IPS-18a (cell line): ENCODE results near the gene TMEM260.
"Not testable (repeated sequence)": the region's sequence is repeated elsewhere in the genome, so short reads cannot be mapped to it uniquely, and the experiment has no call there.

Source experiments
- H3K27ac ChIP-seq: one replicate; pipeline ENCODE4 v1.5.1; 2013; ENCODE audit warnings: low read length
- H3K27me3 ChIP-seq: one replicate; pipeline ENCODE4 v1.6.1; 2013; ENCODE audit warnings: mild to moderate bottlenecking, low read length; ENCODE audit not compliant: control insufficient read depth, insufficient read depth
- H3K36me3 ChIP-seq: one replicate; pipeline ENCODE4 v1.6.1; 2013; ENCODE audit warnings: low read depth, low read length; ENCODE audit not compliant: control insufficient read depth
- H3K4me1 ChIP-seq: one replicate; pipeline ENCODE4 v1.6.1; 2013; ENCODE audit warnings: low read depth, low read length; ENCODE audit not compliant: control insufficient read depth
- H3K4me3 ChIP-seq: one replicate; pipeline ENCODE4 v1.5.1; 2013; ENCODE audit warnings: low read length
- H3K9ac ChIP-seq: one replicate; pipeline ENCODE4 v1.6.1; 2013; ENCODE audit warnings: mild to moderate bottlenecking, low read length, moderate library complexity
- H3K9me3 ChIP-seq: one replicate; pipeline ENCODE4 v1.6.1; 2013; ENCODE audit warnings: low read depth, low read length; ENCODE audit not compliant: control insufficient read depth

TMEM260 gene

DNA sequence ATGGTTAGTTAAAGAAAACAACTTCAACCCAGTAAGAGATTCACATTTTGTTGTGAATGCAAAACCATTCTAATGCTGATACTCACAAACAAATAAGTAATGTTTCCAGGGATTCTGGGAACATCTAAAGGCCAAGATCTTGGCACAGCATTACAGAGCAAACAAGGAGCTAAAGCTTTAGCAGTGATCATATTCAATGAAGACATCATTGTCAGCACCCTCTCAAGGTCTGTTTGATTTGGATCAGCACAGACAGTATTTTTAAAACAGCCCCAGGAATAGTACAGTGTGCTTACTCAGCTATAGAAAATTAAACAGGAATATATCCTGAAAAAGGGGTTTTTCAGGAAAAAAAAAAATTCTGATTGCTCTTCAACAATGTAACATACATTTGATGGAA lies 71.4 kb downstream of the TMEM260 start:
- H3K36me3 ChIP-seq, result no peaks in the 10 kb centered on the region
- no peak overlapping the region for H3K4me3 ChIP-seq
- H3K9ac ChIP-seq, result no peak overlapping the region
- H3K9me3 ChIP-seq, result no peaks in the 10 kb centered on the region
- no peak overlapping the region for H3K27ac ChIP-seq
- H3K4me1 ChIP-seq, result peaks cover 14% of the 10 kb centered on the region
- H3K27me3 ChIP-seq, result peaks cover 42% of the 10 kb centered on the region

DNA sequence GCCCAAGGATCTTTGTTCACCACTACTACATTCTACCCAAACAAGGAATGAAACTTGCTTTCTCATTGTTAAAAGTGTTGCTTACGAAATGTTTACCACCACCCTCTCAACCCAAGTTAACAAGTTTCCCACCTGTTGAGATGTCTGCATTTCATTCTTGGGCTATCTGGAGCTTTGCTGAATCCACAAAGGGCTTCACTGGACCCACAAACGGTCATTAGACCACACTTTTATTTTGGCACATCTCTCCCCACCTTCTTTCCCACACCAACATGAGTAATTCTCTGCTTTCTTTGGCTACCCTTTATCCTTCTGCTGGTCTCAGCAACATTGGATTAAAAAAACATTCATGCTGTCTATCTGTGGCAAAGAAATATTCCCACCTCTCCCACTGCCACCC lies 78.0 kb downstream of the TMEM260 start:
- Histone ChIP-seq H3K36me3 (no peaks in the 10 kb centered on the region), H3K27me3 (peaks cover 43% of the 10 kb centered on the region), H3K9me3 (no peaks in the 10 kb centered on the region), H3K9ac (no peak overlapping the region), H3K4me1 (peaks cover 15% of the 10 kb centered on the region), H3K4me3 (no peak overlapping the region), H3K27ac (no peak overlapping the region)

DNA sequence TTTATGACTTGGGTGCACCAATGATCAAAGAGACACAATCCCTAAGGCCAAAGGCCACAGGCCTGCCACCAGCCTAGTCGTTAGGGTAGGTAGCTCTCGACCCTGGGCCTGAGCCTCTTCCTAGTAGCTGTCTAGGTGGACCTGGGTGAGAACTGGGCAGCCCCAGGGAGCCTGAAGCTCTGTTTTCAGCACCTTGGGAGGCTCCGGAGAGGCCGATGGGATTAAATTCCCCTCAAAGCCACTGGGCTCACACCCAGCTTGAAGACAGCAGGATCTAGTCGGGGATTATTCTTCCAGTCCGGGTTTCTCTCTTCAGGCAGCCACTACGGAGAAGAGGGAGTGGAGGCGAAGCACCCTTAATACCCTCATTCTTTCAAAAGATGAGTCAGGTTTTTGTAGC lies 79.8 kb downstream of the TMEM260 start:
- no peak overlapping the region for H3K4me3 ChIP-seq
- H3K4me1 ChIP-seq, result peaks cover 15% of the 10 kb centered on the region
- H3K27me3 ChIP-seq, result peaks cover 47% of the 10 kb centered on the region
- no peaks in the 10 kb centered on the region for H3K36me3 ChIP-seq
- no peak overlapping the region for H3K9ac ChIP-seq
- H3K9me3 ChIP-seq, result no peaks in the 10 kb centered on the region
- H3K27ac ChIP-seq, result no peak overlapping the region

DNA sequence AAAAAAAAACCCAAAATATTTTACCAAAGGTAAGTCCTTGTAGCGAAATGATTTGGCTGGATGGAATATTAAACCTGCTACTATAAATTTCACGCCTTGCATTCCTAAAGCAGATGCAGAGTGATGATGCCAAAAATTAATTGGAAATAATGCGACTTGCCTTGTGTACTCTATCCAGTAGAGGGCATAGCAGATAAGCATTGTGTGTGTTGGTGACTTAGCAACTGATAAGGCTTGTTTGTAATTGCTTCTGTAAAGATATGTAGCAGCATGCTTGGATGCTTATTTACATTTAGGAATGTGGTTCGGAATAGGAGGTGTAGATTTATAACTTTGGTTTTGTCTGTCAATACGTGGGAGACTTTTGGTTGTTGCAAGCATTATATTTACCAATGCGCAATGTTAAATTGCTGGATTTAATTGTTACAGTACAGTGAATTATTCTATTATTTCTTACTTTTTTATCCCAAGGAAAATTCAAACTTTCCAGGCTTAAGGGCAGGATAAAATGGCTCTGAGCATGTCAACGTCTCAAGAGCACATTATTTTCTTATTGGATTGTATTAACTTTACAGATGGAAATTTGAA lies 80.5 kb downstream of the TMEM260 start:
- H3K4me3 ChIP-seq, result no peak overlapping the region
- no peak overlapping the region for H3K27ac ChIP-seq

DNA sequence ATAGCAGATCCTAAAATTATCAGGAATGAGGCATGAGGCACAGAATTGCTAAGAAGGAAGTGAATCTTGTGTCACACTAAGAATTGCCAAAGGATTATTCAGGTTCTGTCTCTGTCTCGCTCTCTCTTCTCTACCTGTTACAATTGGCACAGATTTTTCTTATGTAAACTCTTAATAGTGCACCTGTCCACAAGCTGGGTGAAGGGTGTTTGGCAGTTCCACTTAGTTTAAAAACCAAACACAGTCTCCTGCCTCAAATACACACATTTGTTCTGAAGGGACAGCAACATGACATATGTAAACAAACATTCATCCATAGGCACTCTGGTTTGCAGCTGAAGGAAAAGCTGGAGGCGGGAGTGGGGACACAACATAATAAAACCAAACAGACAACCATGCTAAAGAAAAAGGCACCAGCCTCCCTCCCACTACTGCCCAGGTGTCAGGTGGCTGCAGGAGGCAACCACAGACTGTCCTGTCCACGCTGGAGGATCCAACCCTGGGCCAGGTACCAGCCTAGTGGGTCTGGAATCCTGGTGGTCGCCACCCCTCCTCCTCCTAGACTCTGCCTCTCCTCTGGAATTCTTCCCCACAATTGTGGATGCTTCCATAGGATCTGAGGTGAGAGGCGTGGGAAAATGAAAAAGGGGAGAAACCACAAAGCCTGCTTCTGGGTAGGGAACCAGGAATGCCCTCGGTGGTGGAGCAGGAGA lies 81.2 kb downstream of the TMEM260 start:
- H3K4me1 ChIP-seq, result peaks cover 15% of the 10 kb centered on the region

More for the DNA sequence above, 80.5 kb downstream of the TMEM260 start:
- peaks cover 15% of the 10 kb centered on the region for H3K4me1 ChIP-seq
- H3K27me3 ChIP-seq, result peaks cover 47% of the 10 kb centered on the region
- no peak overlapping the region for H3K9ac ChIP-seq
- H3K36me3 ChIP-seq, result no peaks in the 10 kb centered on the region
- no peaks in the 10 kb centered on the region for H3K9me3 ChIP-seq

DNA sequence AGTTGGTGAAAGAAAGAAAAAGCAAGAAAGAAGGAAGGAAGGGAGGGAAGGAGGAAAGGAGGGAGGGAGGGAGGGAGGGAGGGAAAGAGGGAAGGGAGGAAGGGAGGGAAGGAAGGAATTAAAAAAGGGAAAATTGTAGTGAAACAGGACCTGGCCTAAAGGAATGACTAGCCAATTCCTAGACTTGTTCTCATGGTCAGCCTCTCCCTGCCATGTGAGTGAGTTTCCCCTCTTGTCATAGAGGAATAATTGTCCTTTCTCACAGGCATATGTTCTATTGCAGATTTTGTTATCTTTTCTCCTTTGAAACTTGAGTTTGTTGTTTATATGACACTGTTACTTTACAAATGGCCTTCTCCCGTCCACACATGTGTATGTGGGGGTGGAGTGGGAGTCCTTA lies 81.9 kb downstream of the TMEM260 start:
- H3K27ac ChIP-seq, result no peak overlapping the region
- H3K4me3 ChIP-seq, result no peak overlapping the region
- H3K36me3 ChIP-seq, result no peaks in the 10 kb centered on the region
- H3K9ac ChIP-seq, result no peak overlapping the region
- H3K4me1 ChIP-seq, result peaks cover 15% of the 10 kb centered on the region
- H3K27me3 ChIP-seq, result peaks cover 43% of the 10 kb centered on the region
- H3K9me3 ChIP-seq, result no peaks in the 10 kb centered on the region

More for the DNA sequence above, 81.2 kb downstream of the TMEM260 start:
- no peak overlapping the region for H3K27ac ChIP-seq
- H3K9me3 ChIP-seq, result no peaks in the 10 kb centered on the region
- no peak overlapping the region for H3K9ac ChIP-seq
- no peak overlapping the region for H3K4me3 ChIP-seq
- H3K36me3 ChIP-seq, result no peaks in the 10 kb centered on the region
- H3K27me3 ChIP-seq, result peaks cover 43% of the 10 kb centered on the region

DNA sequence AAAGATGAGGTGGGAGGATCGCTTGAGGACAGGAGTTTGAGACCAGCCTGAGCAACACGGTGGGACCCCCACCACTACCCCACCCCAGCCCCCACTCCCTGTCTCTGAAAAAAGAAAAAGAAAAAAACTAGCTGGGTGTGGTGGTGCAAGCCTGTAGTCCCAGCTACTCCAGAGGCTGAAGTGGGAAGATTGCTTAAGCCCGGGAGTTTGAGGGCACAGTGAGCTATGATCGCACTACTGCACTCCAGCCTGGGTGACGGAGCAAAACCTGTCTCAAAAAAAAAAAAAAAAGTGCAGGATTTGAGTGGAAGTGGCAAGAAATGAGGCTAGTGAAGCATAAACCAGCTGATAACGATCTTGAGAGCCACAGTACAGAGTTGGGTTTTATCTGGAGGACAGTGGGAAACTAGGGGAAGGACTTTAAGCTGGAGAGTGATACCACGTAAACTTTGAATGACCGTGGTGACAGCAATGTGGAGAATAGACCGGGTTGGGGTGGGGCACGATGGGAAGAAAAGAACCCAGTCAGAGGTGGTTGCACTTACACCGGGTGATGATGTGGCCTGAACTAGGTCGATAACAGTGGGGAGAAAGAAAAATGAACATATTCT lies 85.3 kb downstream of the TMEM260 start:
- Histone ChIP-seq H3K9me3 (no peaks in the 10 kb centered on the region), H3K4me1 (peaks cover 12% of the 10 kb centered on the region), H3K27ac (no peak overlapping the region), H3K4me3 (no peak overlapping the region), H3K36me3 (no peaks in the 10 kb centered on the region), H3K27me3 (peaks cover 25% of the 10 kb centered on the region), H3K9ac (no peak overlapping the region)

DNA sequence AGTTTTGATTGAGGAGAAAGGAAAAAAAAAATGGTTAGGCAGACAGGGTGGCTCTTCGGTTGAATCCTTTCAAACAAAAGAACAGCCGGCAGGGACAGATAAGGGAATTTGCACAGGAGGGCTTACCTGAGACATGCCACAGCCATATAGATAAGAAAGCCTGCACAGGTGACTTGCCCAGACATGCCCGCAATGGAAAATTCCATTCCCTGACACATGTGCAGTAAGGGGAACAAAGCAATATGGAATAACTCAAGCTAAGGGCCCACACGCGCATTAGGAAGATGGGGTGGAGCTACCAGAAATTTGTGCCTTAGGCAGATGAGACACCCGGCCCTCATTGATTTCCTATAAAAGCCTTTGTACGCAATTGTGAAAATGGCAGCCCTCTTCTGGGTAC lies 86.7 kb downstream of the TMEM260 start:
- Histone ChIP-seq H3K36me3 (no peaks in the 10 kb centered on the region), H3K9me3 (no peaks in the 10 kb centered on the region), H3K4me3 (no peak overlapping the region), H3K27ac (no peak overlapping the region), H3K27me3 (peaks cover 17% of the 10 kb centered on the region), H3K9ac (no peak overlapping the region), H3K4me1 (no peaks in the 10 kb centered on the region)

DNA sequence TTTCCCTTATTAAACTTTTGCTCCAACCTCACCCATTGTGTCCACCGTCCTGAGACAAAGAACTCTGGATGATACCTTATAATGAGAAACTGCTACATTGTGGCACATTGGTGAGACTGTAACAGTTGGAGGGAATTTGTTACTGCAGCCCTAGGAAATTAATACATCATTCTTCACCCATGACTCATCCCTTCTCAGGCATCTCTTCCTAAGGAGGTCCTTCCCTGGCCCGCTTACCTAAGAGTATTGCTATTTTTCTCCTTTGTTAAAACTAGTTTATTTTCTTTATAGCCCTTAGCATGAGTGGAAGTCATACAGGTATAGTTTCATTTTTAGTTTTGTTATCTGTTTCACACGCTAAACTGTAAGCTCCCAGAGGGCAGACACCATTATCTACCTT lies 87.1 kb downstream of the TMEM260 start:
- Histone ChIP-seq H3K9ac (no peak overlapping the region), H3K36me3 (no peaks in the 10 kb centered on the region), H3K9me3 (no peaks in the 10 kb centered on the region), H3K4me3 (no peak overlapping the region), H3K27me3 (peaks cover 13% of the 10 kb centered on the region), H3K4me1 (no peaks in the 10 kb centered on the region), H3K27ac (no peak overlapping the region)

DNA sequence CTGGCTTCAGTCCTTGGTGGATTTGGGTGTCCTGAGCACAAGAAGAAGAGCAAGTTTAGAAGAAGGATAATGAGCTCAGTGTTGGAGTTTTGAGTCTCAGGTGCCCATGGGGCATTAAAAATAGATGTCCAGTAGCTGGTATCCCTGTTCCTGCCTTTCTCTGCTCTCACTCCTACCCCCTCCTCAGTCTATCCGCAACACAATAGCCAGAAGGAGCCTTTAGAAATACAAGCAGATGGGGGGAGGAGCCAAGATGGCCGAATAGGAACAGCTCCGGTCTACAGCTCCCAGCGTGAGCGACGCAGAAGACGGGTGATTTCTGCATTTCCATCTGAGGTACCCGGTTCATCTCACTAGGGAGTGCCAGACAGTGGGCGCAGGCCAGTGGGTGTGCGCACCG lies 87.7 kb downstream of the TMEM260 start:
- H3K36me3 ChIP-seq, H3K4me1 ChIP-seq, H3K9me3 ChIP-seq, H3K9ac ChIP-seq, H3K4me3 ChIP-seq, H3K27me3 ChIP-seq, H3K27ac ChIP-seq: not testable (repeated sequence)

DNA sequence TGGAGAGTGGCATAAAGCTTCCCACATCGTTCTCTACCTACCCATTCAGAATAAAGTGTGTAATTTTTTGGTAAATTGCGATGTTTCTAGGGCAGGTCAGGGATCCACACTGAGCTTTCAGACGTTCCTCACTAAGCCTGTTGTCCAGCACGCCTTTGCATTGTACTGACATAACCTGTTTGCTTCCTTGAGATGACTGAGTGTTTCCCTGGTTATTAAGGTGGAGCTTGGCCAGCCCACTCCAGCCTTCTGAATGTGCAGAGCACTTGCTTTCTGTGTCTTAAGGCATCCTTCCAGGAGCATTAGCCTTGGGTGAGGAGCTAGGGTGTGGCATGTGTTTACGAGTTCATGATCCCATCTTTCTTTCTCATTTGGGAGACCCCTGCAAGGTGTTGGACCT lies 96.4 kb downstream of the TMEM260 start:
- Histone ChIP-seq H3K9me3 (no peaks in the 10 kb centered on the region), H3K9ac (no peak overlapping the region), H3K27ac (no peak overlapping the region), H3K27me3 (no peaks in the 10 kb centered on the region), H3K4me1 (no peaks in the 10 kb centered on the region), H3K36me3 (no peaks in the 10 kb centered on the region), H3K4me3 (no peak overlapping the region)

DNA sequence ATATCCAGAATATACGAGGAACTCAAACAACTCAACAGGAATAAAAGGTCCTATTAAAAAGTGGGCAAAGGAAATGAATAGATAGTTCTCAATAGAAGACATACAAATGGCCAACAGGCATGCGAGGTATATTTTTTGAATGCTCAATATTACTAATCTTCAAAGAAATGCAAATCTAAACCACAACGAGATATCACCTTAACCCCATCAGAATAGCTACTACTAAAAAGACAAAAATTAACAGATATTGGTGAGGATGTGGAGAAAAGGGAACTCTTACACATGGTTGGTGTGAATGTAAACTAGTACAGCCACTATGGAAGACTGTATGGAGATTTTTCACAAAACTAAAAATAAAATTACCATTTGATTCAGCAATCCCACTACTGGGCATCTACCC lies 99.2 kb downstream of the TMEM260 start:
- no peak overlapping the region for H3K9ac ChIP-seq
- no peak overlapping the region for H3K4me3 ChIP-seq
- no peaks in the 10 kb centered on the region for H3K27me3 ChIP-seq
- no peaks in the 10 kb centered on the region for H3K9me3 ChIP-seq
- no peaks in the 10 kb centered on the region for H3K36me3 ChIP-seq
- H3K4me1 ChIP-seq, result no peaks in the 10 kb centered on the region
- H3K27ac ChIP-seq, result no peak overlapping the region
